ENCODE measurements around the gene PSG2.

- TF ChIP-seq, protein P1, sequence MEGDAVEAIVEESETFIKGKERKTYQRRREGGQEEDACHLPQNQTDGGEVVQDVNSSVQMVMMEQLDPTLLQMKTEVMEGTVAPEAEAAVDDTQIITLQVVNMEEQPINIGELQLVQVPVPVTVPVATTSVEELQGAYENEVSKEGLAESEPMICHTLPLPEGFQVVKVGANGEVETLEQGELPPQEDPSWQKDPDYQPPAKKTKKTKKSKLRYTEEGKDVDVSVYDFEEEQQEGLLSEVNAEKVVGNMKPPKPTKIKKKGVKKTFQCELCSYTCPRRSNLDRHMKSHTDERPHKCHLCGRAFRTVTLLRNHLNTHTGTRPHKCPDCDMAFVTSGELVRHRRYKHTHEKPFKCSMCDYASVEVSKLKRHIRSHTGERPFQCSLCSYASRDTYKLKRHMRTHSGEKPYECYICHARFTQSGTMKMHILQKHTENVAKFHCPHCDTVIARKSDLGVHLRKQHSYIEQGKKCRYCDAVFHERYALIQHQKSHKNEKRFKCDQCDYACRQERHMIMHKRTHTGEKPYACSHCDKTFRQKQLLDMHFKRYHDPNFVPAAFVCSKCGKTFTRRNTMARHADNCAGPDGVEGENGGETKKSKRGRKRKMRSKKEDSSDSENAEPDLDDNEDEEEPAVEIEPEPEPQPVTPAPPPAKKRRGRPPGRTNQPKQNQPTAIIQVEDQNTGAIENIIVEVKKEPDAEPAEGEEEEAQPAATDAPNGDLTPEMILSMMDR (IDR thresholded peaks at IDR 0.05) = no peak
- TF ChIP-seq POLR2A (IDR thresholded peaks at IDR 0.05) = no peak
Observed at GRCh38 chr19:43028866-43029265, 53.6 kb downstream of the PSG2 start.
